Activated CD8-positive, alpha-beta T cell treated with anti-CD3 and anti-CD28 coated beads, Interleukin-2, amount 10 ng/mL, durations not matched to agents 7 days and 5 days (primary cell): ENCODE results near the gene AIF1L. TPM values are rescaled to one million over a fixed set of nuclear protein-coding genes. Genes with fewer than 3 reads are reported as not detected.

ENCODE experiments used
- ATAC-seq: fragments of 150-1000 bp; cut with Tn5 transposase; one replicate; pipeline ENCODE4 v1.10.0; 2021; ENCODE audit warnings: moderate library complexity
- CTCF ChIA-PET: fragments of 350-600 bp; sonication (Branson Sonifier 250); formaldehyde crosslinking; loops from one replicate; lab custom pipeline; 2021; ENCODE audit warnings: antibody characterized with exemption; lab: Charles Lee
- POLR2A ChIA-PET: fragments of 350-600 bp; sonication (Branson Sonifier 250); formaldehyde crosslinking; loops from one replicate; lab custom pipeline; 2021; ENCODE audit warnings: antibody characterized with exemption; lab: Charles Lee
- DNase-seq: peaks from one replicate; pipeline ENCODE4 v3.0.0-alpha.2; 2020
- H3K27ac Mint-ChIP-seq: one replicate; pipeline ENCODE4 v1.8.0; 2021; ENCODE audit warnings: mild to moderate bottlenecking, mixed read lengths
- H3K27me3 Mint-ChIP-seq: one replicate; pipeline ENCODE4 v1.8.0; 2021; ENCODE audit warnings: low read depth, mixed read lengths
- H3K36me3 Mint-ChIP-seq: one replicate; pipeline ENCODE4 v1.8.0; 2021; ENCODE audit warnings: low read depth, mixed read lengths
- H3K4me1 Mint-ChIP-seq: one replicate; pipeline ENCODE4 v1.8.0; 2021; ENCODE audit warnings: low read depth, mixed read lengths
- H3K4me3 Mint-ChIP-seq: one replicate; pipeline ENCODE4 v1.8.0; 2021; ENCODE audit warnings: mild to moderate bottlenecking, mixed read lengths
- H3K9me3 Mint-ChIP-seq: one replicate; pipeline ENCODE4 v1.8.0; 2022; ENCODE audit warnings: mixed read lengths; ENCODE audit not compliant: insufficient read depth
- total RNA-seq, 2 experiments: library from RNA; stranded (reverse); gene quantifications; one replicate each; pipeline ENCODE4 v1.2.3, GENCODE V29; 2021

Gene AIF1L
- total RNA-seq, 2 experiments from 2014 or later = 0.29 to 0.31 TPM

DNA sequence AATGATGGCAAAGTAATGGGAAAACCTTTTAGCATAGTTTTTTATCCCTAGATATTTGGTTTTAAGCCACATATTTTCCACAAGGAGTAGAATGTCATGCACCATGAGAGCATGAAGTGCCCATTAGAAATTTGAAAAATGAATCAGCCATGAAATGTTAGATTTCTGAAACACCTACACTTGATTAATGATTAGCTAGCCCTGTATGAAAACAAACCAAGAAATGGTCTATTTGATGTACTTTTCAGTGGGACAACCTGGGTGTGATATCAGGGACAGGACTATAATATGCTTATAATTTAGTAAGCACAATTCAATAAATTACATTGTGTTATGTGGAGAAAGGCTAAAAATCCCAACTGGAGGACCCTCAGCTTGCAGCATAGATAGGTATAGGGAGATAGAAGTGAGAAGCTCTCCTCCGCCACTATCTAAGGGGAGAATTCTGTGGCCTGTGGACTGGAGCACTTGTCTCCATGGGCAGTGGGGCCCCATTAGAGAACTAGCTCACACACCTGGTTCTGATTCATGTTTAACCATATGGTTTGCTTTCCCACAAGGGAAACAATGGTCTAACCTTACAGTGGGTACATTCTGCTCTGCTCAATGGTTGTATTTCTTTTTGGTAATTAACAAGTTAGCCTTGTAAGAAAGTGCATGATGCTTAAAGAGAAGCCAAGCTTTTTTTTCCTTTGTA, 64.2 kb downstream of the AIF1L start:
- H3K36me3 Mint-ChIP-seq = peaks cover 49% of the 10 kb centered on the region
- H3K9me3 Mint-ChIP-seq = no peaks in the 10 kb centered on the region
- ChIA-PET POLR2A (no interaction called here), CTCF (interaction anchor here (1.7 kb wide), 1 partner anchor 17 kb away, joined by 6 read pairs; no protein-coding TSS in a partner anchor)
- no peaks in the 10 kb centered on the region for H3K4me1 Mint-ChIP-seq
- ATAC-seq = no peak
- H3K27me3 Mint-ChIP-seq = no peaks in the 10 kb centered on the region
- H3K4me3 Mint-ChIP-seq = no peak overlapping the region
- no peak overlapping the region for H3K27ac Mint-ChIP-seq
- DNase-seq = no peak

DNA sequence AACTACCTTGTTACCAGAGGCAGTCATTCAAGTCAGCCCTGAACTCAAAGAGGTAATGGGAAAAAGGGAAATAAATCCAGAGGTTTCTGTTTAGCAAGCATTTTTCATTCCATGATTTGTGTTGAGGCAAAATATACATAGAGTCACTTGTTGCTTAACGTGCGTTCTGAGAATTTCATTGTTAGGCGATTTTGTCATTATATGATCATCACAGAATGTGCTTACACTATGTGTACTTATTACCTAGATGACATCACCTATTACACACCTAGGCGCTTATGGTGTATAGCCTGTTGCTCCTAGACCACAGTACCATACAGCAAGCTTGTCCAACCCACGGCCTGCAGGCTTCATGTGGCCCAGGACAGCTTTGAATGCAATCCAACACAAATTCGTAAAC, 65.3 kb downstream of the AIF1L start:
- DNase-seq (no peak), ATAC-seq (no peak)
- Mint-ChIP-seq H3K4me3 (no peak overlapping the region), H3K27ac (no peak overlapping the region), H3K27me3 (no peaks in the 10 kb centered on the region), H3K9me3 (no peaks in the 10 kb centered on the region), H3K36me3 (peaks cover 51% of the 10 kb centered on the region), H3K4me1 (no peaks in the 10 kb centered on the region)
- CTCF ChIA-PET = interaction anchor here (1.0 to 1.7 kb wide), 3 partner anchors 16 to 175 kb away, joined by 4 to 6 read pairs (median 5); no protein-coding TSS in a partner anchor
- POLR2A ChIA-PET = interaction anchor here (1.6 kb wide), 1 partner anchor 36 kb away, joined by 5 read pairs; the partner anchor contains the start of gene NUP214

DNA sequence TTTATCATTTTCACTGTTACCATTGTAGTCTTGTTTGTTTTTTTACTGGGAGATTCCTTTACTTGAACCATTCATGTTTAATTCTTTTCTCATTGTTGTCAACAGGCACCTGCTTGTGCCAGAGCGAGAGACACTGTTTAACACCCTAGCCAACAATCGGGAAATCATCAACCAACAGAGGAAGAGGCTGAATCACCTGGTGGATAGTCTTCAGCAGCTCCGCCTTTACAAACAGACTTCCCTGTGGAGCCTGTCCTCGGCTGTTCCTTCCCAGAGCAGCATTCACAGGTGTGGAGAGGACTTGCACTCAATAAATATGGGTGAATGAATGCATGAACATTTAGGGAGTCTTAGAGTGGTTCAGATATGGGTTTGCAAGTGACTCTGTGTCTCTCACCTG, 66.6 kb downstream of the AIF1L start:
- DNase-seq (no peak), ATAC-seq (no peak)
- POLR2A ChIA-PET = interaction anchor here (1.6 kb wide), 1 partner anchor 38 kb away, joined by 5 read pairs; the partner anchor contains the start of gene NUP214
- Mint-ChIP-seq H3K27me3 (no peaks in the 10 kb centered on the region), H3K36me3 (peaks cover 56% of the 10 kb centered on the region), H3K4me1 (no peaks in the 10 kb centered on the region), H3K27ac (no peak overlapping the region), H3K4me3 (no peak overlapping the region), H3K9me3 (no peaks in the 10 kb centered on the region)
- CTCF ChIA-PET = interaction anchor here (1.0 to 1.4 kb wide), 4 partner anchors 15 to 174 kb away, joined by 3 to 5 read pairs (median 4); no protein-coding TSS in a partner anchor

DNA sequence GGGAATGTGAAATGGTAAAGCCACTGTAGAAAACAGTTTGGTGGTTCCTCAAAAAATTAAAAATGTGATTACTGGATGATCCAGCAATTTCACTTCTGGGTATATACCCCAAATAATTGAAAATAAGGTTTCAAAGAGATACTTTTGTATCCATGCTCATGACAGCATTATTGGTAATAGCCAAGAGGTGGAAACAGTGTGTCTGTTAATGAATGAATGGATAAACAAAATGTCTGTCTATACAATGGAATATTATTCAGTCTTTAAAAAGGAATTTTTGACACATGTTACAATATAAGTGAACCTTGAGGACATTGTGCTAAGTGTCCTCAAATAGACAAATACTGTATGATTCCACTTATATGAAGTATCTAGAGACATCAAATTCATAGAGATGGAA, 69.2 kb downstream of the AIF1L start:
- ChIA-PET CTCF (interaction anchor here (0.9 to 1.0 kb wide), 2 partner anchors 171 to 184 kb away, joined by 3 to 4 read pairs; no protein-coding TSS in a partner anchor), POLR2A (interaction anchor here (1.8 kb wide), 1 partner anchor 9 kb away, joined by 6 read pairs; no protein-coding TSS in a partner anchor)
- ATAC-seq (no peak), DNase-seq (no peak)
- no peak overlapping the region for H3K27ac Mint-ChIP-seq
- no peaks in the 10 kb centered on the region for H3K27me3 Mint-ChIP-seq
- H3K4me3 Mint-ChIP-seq = no peak overlapping the region
- H3K4me1 Mint-ChIP-seq = peaks cover 6% of the 10 kb centered on the region
- no peaks in the 10 kb centered on the region for H3K9me3 Mint-ChIP-seq
- H3K36me3 Mint-ChIP-seq = peaks cover 53% of the 10 kb centered on the region

DNA sequence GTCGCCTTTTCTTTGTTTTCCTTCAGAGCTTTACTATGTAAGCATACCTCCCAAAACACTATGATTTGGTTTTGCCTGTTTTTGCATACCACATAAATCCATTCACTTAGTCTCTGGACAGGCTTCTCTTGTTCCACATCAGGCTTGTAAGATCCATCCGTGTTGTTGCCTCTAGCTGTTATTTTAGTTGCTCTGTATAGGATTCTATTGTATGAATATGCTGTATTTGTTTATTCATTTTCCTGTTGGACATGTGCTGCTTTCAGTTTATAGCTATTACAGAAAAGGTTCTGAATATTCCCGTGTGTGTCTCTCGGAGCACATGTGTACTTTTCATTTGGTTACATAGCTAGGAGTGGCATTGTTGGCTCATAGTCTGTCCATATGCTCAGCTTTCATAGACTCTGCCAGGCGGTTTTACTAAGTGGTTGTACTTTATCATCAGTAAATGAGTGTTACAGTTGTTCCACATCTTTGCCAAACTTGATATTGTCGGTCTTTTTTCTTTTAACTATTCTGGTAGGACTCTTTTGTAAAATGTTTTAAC, 70.9 kb downstream of the AIF1L start:
- ATAC-seq = no peak
- DNase-seq = no peak
- no peaks in the 10 kb centered on the region for H3K27me3 Mint-ChIP-seq
- ChIA-PET POLR2A (no interaction called here), CTCF (interaction anchor here (1.0 to 3.8 kb wide), 2 partner anchors 11 to 169 kb away, joined by 3 to 20 read pairs; no protein-coding TSS in a partner anchor)
- H3K4me3 Mint-ChIP-seq = no peak overlapping the region
- peaks cover 6% of the 10 kb centered on the region for H3K4me1 Mint-ChIP-seq
- peaks cover 54% of the 10 kb centered on the region for H3K36me3 Mint-ChIP-seq
- no peaks in the 10 kb centered on the region for H3K9me3 Mint-ChIP-seq
- H3K27ac Mint-ChIP-seq = no peak overlapping the region

DNA sequence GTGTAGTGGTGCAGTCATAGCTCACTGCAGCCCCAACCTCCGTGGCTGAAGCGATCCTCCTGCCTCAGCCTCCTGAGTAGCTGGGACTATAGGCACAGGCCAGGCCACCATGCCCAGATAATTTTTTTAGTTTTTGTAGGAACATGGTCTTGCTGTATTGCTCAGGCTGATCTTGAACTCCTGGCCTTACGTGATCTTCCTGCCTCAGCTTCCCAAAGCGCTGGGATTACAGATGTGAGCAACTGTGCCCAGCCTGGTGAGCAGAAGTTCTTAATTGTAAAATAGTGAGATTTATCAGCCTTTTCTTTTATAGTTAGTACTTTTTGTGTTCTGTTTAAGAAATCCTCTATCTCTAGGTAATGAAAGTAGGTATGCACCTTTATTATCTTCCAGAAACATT, 71.6 kb downstream of the AIF1L start:
- Mint-ChIP-seq H3K4me1 (peaks cover 6% of the 10 kb centered on the region), H3K36me3 (peaks cover 56% of the 10 kb centered on the region), H3K27me3 (no peaks in the 10 kb centered on the region), H3K4me3 (no peak overlapping the region), H3K27ac (no peak overlapping the region), H3K9me3 (no peaks in the 10 kb centered on the region)
- DNase-seq (no peak), ATAC-seq (no peak)
- ChIA-PET CTCF (interaction anchor here (0.8 to 3.8 kb wide), 3 partner anchors 10 to 168 kb away, joined by 3 to 20 read pairs (median 4); no protein-coding TSS in a partner anchor), POLR2A (no interaction called here)

DNA sequence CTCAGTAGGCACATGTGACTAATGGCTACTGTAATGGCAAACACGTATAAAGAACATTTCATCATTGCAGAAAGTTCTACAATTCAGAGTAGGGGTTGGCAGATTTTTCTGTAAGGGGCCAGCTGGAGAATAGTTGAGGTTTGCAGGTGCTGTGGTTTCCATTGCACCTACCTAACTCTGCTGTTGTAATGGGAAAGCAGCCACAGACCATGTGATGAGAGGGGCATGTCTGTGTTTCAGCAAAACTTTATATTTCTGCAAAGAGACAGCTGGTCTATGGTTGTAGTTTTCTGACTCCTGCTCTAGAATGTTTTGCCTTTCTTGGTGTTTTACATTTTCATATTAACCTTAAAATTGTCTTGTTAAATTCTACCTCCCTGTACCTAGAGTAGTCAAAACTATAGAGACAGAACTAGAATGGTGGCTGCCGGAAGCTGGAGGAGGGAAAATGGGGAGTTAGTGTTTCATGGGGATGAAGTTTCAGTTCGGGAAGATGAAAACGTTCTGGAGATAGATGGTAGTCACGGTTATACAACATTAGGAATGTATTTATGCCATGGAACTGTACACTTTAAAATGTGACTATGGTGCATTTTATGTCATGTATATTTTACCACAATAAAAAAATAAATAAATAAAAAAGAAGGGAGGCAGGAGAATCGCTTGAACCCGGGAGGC, 73.4 kb downstream of the AIF1L start:
- CTCF ChIA-PET = interaction anchor here (1.8 to 3.8 kb wide), 2 partner anchors 9 to 167 kb away, joined by 9 to 20 read pairs; no protein-coding TSS in a partner anchor
- no peak overlapping the region for H3K27ac Mint-ChIP-seq
- no peaks in the 10 kb centered on the region for H3K27me3 Mint-ChIP-seq
- POLR2A ChIA-PET = no interaction called here
- no peak for DNase-seq
- H3K9me3 Mint-ChIP-seq = no peaks in the 10 kb centered on the region
- ATAC-seq = no peak
- no peak overlapping the region for H3K4me3 Mint-ChIP-seq
- peaks cover 6% of the 10 kb centered on the region for H3K4me1 Mint-ChIP-seq
- peaks cover 50% of the 10 kb centered on the region for H3K36me3 Mint-ChIP-seq

Other genes with a start within 250 kb of the AIF1L start
- not detected for gene QRFP, start 199.7 kb upstream of the AIF1L start, total RNA-seq
- not detected for gene FIBCD1, start 157.3 kb upstream of the AIF1L start, total RNA-seq
- not detected for gene LAMC3, start 87.4 kb upstream of the AIF1L start, total RNA-seq
- gene NUP214, start 29.1 kb downstream of the AIF1L start, total RNA-seq = 10 to 100 TPM; 61.3 to 63.5 TPM
- gene FAM78A, start 180.0 kb downstream of the AIF1L start, total RNA-seq = 100 to 1,000 TPM in 1 of 2 experiments, 10 to 100 TPM in 1; 99.2 to 101 TPM
- under 1 TPM in 1 of 2 experiments, not detected in 1; 0.21 TPM for gene PLPP7, start 193.2 kb downstream of the AIF1L start, total RNA-seq